ENCODE measurements around the gene RBM42. TPM values are rescaled to one million over a fixed set of nuclear protein-coding genes. Genes with fewer than 3 reads are reported as not detected.

Gene RBM42
- total and polyA plus RNA-seq, 2 of the 13 experiments (the other 11 are each of a cell fraction or from before 2014, with no cell fraction given): 27.2 to 55.3 TPM

GRCh38 chr19:35669566-35669965 lies 40.7 kb downstream of the RBM42 start:
- intact Hi-C loops (cut with micrococcal nuclease; ENCODE audit: unreplicated experiment): no loop called here
- DNase-seq (ENCODE audit: low spot score): no peak
- FAIRE-seq: no peak
- Histone ChIP-seq H2AFZ (ENCODE audit: low read length) (no peak overlapping the region), H4K20me1 (ENCODE audit: insufficient read depth, low read length) (no peaks in the 10 kb centered on the region), H3K4me3 (replicated peaks in 1 of 3; ENCODE audit: insufficient read depth in 1 of 3, low read depth in 2 of 3, low read length in 3 of 3) (no peak overlapping the region), H3K4me1 (ENCODE audit: insufficient read depth, low read length) (peaks cover 41% of the 10 kb centered on the region), H3K4me2 (ENCODE audit: low read depth, low read length) (no peak overlapping the region), H3K27ac (ENCODE audit: extremely low read length, insufficient read depth, low read length) (no peak overlapping the region), H3K9ac (ENCODE audit: insufficient read depth, low read depth, low read length) (no peak overlapping the region), H3K79me2 (ENCODE audit: insufficient read depth, low read length) (no peaks in the 10 kb centered on the region), H3K27me3 (ENCODE audit: control insufficient read depth in 1 of 2, insufficient read depth in 2 of 2, low read length in 2 of 2) (0 out of 5 replicates have a peak, but pooled peaks cover 0 to 4% of the 10 kb centered on the region in 2 experiments), H3K36me3 (replicated peaks in 1 of 2; ENCODE audit: control insufficient read depth in 1 of 2, insufficient read depth in 2 of 2, low read length in 2 of 2) (no peaks in the 10 kb centered on the region), H3K9me3 (ENCODE audit: low read length) (no peaks in the 10 kb centered on the region)
- in situ Hi-C loops (cut with HindIII; ENCODE audit: extremely low pct_ligation_motif_present, low pct_unique_long_range_greater_than_20kb): no loop called here
- TF ChIP-seq REPIN1 (CRISPR knock-in tag; IDR thresholded peaks at IDR 0.05; ENCODE audit: borderline replicate concordance, low read depth): no peak
- no peak for TF ChIP-seq ZNF773 (CRISPR knock-in tag; IDR thresholded peaks at IDR 0.05; ENCODE audit: borderline replicate concordance)
- TF ChIP-seq CBFB (CRISPR knock-in tag; IDR thresholded peaks at IDR 0.05): no peak
- no peak for TF ChIP-seq KAT7 (CRISPR knock-in tag; IDR thresholded peaks at IDR 0.05; ENCODE audit: borderline replicate concordance)
- no peak for TF ChIP-seq ZNF772 (CRISPR knock-in tag; IDR thresholded peaks at IDR 0.05)
- 0 out of 2 replicates have a peak, but pooled peaks have one; percentile 11 for TF ChIP-seq ZMYM3 (CRISPR knock-in tag; IDR thresholded peaks at IDR 0.05)
- TF ChIP-seq MYC (CRISPR knock-in tag; IDR thresholded peaks at IDR 0.05; ENCODE audit: borderline replicate concordance): no peak
- TF ChIP-seq FOXO1 (CRISPR knock-in tag; IDR thresholded peaks at IDR 0.05): no peak
- TF ChIP-seq ZNF629 (CRISPR knock-in tag; conservative IDR thresholded peaks at IDR 0.05): peak; percentile 89
- no peak for TF ChIP-seq GMEB1 (CRISPR knock-in tag; IDR thresholded peaks at IDR 0.05; ENCODE audit: borderline replicate concordance)
- no peak for TF ChIP-seq SIX1 (CRISPR knock-in tag; IDR thresholded peaks at IDR 0.05; ENCODE audit: borderline replicate concordance)
- ChIA-PET POLR2A (no interaction called here), CTCF (ENCODE audit: low intra/inter-chr PET ratio, low total read pairs) (no interaction called here)
- no TSS peak for BruUV-seq (replicated peaks)
- 70% methylated on average over 6 of the region's 6 CpGs for WGBS (ENCODE audit: low lambda C conversion rate)
- no peak for ATAC-seq
